HG03066 (cell line): Measurements from ENCODE around the gene MIGA2.
"Not testable (repeated sequence)": the region's sequence is repeated elsewhere in the genome, so short reads cannot be mapped to it uniquely, and the experiment has no call there.

ENCODE experiments used
- ATAC-seq: cut with Tn5 transposase; IDR thresholded peaks from one replicate; pipeline ENCODE4 v1.9.1; 2021; ENCODE audit warnings: low read depth; ENCODE audit not compliant: unreplicated experiment

MIGA2 gene

DNA sequence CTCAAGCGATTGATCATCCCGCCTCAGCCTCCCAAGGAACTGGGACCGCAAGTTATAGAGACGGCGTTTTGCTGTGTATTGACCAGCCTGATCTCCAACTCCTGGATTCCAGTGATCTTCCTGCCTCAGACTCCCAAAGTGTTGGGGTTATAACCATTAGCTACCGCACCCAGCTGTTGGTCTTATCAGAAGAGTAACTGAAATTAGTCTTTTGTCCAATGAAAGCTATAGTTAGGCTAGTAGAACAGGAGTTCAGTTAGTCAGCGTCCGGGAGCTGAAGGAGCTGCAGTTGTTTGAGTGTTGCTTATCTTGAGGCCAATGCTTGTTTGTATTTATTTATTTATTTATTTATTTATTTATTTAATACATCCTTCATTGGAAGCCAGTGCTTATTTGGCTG, 3.2 kb upstream of the MIGA2 start:
- ATAC-seq = no peak

GRCh38 chr9:129035838-129036237, 588 bp upstream of the MIGA2 start:
- not testable (repeated sequence) for ATAC-seq

GRCh38 chr9:129036923-129037766, 719 bp downstream of the MIGA2 start:
- no peak for ATAC-seq

DNA sequence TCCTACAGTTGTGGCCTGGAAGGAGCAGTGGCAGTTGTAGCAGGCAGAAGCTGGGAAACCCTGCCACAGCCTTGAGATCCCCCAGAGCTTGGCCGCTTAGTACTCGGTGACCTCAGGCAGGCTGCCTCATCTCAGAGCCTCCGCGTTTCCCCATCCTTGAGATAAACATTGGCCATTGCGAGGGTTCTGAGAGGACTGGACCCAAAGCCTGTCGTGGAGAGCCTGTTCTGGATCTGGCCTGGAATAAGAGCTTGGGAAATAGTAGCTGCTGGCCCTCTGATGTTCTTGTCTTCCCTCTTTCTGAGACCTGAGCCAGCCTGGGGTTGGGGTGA, 1.3 kb downstream of the MIGA2 start:
- no peak for ATAC-seq

- no peak for ATAC-seq
These were observed 1.9 kb downstream of the MIGA2 start for GRCh38 chr9:129038109-129038852.

GRCh38 chr9:129040113-129040643, 3.8 kb downstream of the MIGA2 start:
- no peak for ATAC-seq

DNA sequence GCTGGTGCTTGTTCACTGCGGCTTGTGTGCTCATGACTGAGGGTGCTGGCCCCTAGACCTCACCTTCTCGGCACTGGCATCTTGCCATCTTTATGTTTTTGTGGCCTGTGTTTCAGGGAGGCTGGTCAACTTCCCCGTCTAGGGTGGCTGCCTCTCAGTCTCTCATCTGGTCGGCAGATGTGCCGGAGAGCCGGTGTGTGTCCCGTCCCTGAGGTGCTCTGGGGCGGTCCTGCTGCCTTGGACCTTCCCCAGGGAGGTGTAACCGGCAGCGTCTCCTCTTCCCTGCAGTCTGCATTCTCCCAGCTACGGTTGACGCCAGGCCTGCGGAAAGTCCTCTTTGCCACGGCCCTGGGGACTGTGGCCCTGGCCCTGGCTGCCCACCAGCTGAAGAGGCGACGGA, 5.6 kb downstream of the MIGA2 start:
- no peak for ATAC-seq

- ATAC-seq = no peak
These were observed 16.2 kb downstream of the MIGA2 start for GRCh38 chr9:129052592-129052991.

- ATAC-seq = no peak
These were observed 16.6 kb downstream of the MIGA2 start for GRCh38 chr9:129053020-129053419.

DNA sequence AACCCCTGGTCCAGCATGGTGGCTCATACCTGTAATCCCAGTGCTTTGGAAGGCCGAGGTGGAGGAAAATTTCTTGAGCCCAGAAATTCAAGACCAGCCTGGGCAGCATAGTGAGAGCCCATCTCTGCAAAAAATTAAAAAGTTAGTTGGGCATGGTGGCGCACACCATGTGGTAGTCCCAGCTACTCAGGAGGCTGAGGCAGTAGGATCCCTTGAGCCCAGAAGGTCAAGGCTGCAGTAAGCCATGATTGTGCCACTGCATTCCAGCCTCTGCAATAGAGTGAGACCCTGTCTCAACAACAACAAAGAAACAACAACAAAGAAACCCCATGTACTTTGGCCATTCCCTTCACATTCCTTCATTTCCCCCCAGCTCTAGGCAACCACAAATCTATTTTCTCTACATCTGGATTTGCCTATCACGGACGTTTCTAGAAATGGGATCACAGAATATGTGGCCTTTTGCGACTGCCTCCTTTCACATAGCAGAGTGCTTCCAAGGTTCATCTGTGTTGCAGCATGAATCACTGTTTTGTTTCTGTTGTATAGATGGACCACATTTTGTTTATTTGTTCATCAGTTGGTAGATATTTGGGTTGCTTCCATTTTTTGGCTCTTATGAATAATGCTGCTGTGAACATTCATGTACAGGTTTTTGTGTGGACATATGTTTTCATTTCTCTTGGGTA, 17.9 kb downstream of the MIGA2 start:
- ATAC-seq = no peak

DNA sequence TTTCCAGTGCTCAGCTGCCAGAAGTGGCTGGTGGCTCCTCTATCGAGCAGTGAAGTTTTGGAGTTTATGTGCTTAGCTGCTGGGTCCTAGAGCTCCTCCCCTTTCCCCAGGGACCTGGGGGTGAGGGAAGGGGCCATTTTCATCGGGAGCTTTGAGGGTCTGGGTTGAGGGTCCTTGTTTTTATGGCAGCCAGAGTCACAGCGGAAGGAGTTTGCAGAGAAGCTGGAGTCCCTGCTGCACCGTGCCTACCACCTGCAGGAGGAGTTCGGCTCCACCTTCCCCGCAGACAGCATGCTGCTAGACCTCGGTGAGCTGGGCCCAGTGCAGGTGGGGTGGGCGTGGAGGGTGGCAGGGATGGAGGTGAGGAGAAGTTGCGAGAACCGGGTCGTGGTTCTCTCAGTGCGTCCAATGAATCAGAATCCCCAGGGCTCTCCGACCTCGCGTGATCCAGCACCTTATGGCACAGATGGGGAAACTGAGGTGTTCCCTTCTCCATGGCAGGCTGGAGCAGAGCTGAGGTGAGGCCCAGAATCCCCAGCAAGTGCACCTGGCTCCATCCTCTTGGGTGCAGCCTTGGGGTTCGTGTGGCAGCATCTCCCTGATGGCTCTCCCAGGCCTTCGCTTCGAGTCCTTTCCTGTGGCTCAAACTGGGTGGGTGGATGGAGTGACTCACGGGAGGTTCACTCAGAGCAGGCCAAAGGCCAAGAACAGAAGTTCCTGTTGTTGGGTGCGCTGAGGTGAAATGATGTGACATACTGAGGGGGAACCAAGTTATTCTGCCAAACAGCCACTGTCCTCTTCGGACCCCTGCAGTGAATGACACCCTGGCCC, 22.8 kb downstream of the MIGA2 start:
- ATAC-seq = no peak

GRCh38 chr9:129059796-129060785, 23.7 kb downstream of the MIGA2 start:
- ATAC-seq = no peak

- ATAC-seq = no peak
These were observed 24.6 kb downstream of the MIGA2 start for GRCh38 chr9:129060991-129061390.

DNA sequence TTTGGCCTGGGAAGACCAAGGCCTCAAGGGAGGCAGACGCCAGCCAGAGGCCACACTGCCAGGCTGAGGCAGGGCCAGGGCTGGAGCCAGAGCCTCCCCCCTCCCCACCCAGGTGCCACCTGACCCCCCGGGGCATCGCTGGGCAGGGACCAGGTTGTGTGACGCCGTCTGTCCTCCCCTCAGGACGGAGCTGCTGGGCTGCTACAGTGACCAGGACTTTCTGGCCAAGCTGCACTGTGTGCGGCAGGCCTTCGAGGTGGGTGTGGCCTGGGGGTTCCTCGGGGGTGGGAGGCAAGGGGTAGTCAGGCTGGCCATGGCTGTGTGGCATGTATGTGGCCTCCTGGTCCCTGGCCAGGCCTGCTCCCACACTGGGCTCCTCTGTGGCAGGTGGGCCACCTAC, 26.6 kb downstream of the MIGA2 start:
- ATAC-seq = no peak

DNA sequence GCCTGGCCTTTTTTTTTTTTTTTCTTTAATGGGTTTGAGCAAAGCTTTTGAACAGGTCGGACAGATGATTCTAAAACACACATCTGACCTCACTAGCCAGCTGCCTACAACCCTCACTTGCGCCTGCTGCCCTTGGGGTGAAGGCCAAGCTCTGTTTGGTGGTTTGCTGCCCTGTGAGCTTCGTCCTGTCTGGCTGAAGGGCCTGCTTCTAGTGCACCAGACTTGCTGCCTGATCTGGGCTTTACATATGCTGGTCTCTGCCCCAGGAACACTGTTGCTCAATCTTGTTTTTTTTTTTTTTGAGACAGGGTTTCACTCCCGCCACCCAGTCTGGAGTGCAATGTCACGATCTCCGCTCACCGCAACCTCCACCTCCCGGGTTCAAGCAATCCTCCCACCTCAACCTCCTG, 28.1 kb downstream of the MIGA2 start:
- no peak for ATAC-seq

- ATAC-seq = no peak
These were observed 31.7 kb downstream of the MIGA2 start for GRCh38 chr9:129068110-129068509.

GRCh38 chr9:129068990-129069861, 32.8 kb downstream of the MIGA2 start:
- ATAC-seq = peak; percentile 86
